Esophagus muscularis mucosa (tissue), 3 donors: ENCODE data around the gene THSD4.

ENCODE experiments used
- CTCF ChIP-seq, 3 experiments: fragments of 200-600 bp in 2 of 3; fragments of 450-650 bp in 1 of 3; sonication (generic) in 2 of 3; IDR thresholded peaks; one replicate each; pipeline ENCODE4 v1.5.1; 2017 to 2019; ENCODE audit warnings: antibody characterized with exemption in 3 of 3, mild to moderate bottlenecking in 2 of 3, moderate library complexity in 1 of 3
- POLR2A ChIP-seq: fragments of 450-650 bp; IDR thresholded peaks from one replicate; pipeline ENCODE4 v1.6.1; 2017; ENCODE audit warnings: antibody characterized with exemption, moderate library complexity, mild to moderate bottlenecking, low read depth
- POLR2AphosphoS5 ChIP-seq, 2 donors: sonication (generic); formaldehyde crosslinking; IDR thresholded peaks; one replicate each; pipeline ENCODE4 v1.6.1; 2017; ENCODE audit warnings: antibody characterized with exemption in 2 of 2

GRCh38 chr15:71380345-71380744 is 265.1 kb downstream of the THSD4 start:
- no peak for TF ChIP-seq POLR2A
- TF ChIP-seq CTCF (IDR thresholded peaks at IDR 0.05), result no peak
- TF ChIP-seq POLR2AphosphoS5 (IDR thresholded peaks at IDR 0.05), result no peak
